HG03196 (cell line): ENCODE results near the gene CARS2.
"Not testable (repeated sequence)": the region's sequence is repeated elsewhere in the genome, so short reads cannot be mapped to it uniquely, and the experiment has no call there.

Source experiments
- ATAC-seq: cut with Tn5 transposase; IDR thresholded peaks from one replicate; pipeline ENCODE4 v1.9.1; 2021; ENCODE audit not compliant: unreplicated experiment

CARS2 gene

GRCh38 chr13:110683203-110683883, 22.6 kb downstream of the CARS2 start:
- ATAC-seq: no peak

GRCh38 chr13:110682746-110683145, 23.2 kb downstream of the CARS2 start:
- ATAC-seq: no peak

GRCh38 chr13:110681868-110682550, 23.9 kb downstream of the CARS2 start:
- no peak for ATAC-seq

GRCh38 chr13:110680852-110681251, 25.1 kb downstream of the CARS2 start:
- ATAC-seq: no peak

GRCh38 chr13:110677731-110678545, 28.0 kb downstream of the CARS2 start:
- ATAC-seq: no peak

- ATAC-seq: peak; percentile 81
Measured at GRCh38 chr13:110676595-110677587, 29.0 kb downstream of the CARS2 start.

- not testable (repeated sequence) for ATAC-seq
Measured at GRCh38 chr13:110669814-110670213, 36.1 kb downstream of the CARS2 start.

- no peak for ATAC-seq
Measured at GRCh38 chr13:110669036-110669435, 36.9 kb downstream of the CARS2 start.

GRCh38 chr13:110666255-110666533, 39.7 kb downstream of the CARS2 start:
- ATAC-seq: no peak

- no peak for ATAC-seq
Measured at GRCh38 chr13:110665491-110666254, 40.2 kb downstream of the CARS2 start.

GRCh38 chr13:110664673-110665072, 41.2 kb downstream of the CARS2 start:
- ATAC-seq: no peak

GRCh38 chr13:110664041-110664440, 41.9 kb downstream of the CARS2 start:
- no peak for ATAC-seq

- ATAC-seq: no peak
Measured at GRCh38 chr13:110663491-110663890, 42.4 kb downstream of the CARS2 start.

- no peak for ATAC-seq
Measured at GRCh38 chr13:110662777-110663443, 43.0 kb downstream of the CARS2 start.

- no peak for ATAC-seq
Measured at GRCh38 chr13:110662091-110662490, 43.8 kb downstream of the CARS2 start.

GRCh38 chr13:110661256-110661655, 44.7 kb downstream of the CARS2 start:
- ATAC-seq: no peak

GRCh38 chr13:110658218-110658911, 47.6 kb downstream of the CARS2 start:
- peak; percentile 81 for ATAC-seq

GRCh38 chr13:110657196-110657595, 48.7 kb downstream of the CARS2 start:
- no peak for ATAC-seq

GRCh38 chr13:110653851-110654250, 52.1 kb downstream of the CARS2 start:
- ATAC-seq: no peak
